BLaER1 (cell line): ENCODE results near the gene KMT2E.
"Not testable (repeated sequence)": the region's sequence is repeated elsewhere in the genome, so short reads cannot be mapped to it uniquely, and the experiment has no call there.

Source experiments
- H3K27ac ChIP-seq: shearing (Covaris generic); formaldehyde crosslinking; 2 replicates; pipeline ENCODE4 v1.8.1; 2022
- H3K27me3 ChIP-seq: shearing (Covaris generic); formaldehyde crosslinking; 2 replicates; pipeline ENCODE4 v1.8.1; 2022
- H3K36me3 ChIP-seq: shearing (Covaris generic); formaldehyde crosslinking; 2 replicates; pipeline ENCODE4 v1.8.1; 2022
- H3K4me1 ChIP-seq: shearing (Covaris generic); formaldehyde crosslinking; 2 replicates; pipeline ENCODE4 v1.8.1; 2022
- H3K4me2 ChIP-seq: shearing (Covaris generic); formaldehyde crosslinking; 2 replicates; pipeline ENCODE4 v1.8.1; 2022
- H3K4me3 ChIP-seq: shearing (Covaris generic); formaldehyde crosslinking; 2 replicates; pipeline ENCODE4 v1.8.1; 2022
- H3K9ac ChIP-seq: shearing (Covaris generic); formaldehyde crosslinking; 2 replicates; pipeline ENCODE4 v1.8.1; 2022
- H3K9me3 ChIP-seq: shearing (Covaris generic); formaldehyde crosslinking; 2 replicates; pipeline ENCODE4 v1.8.1; 2022
- H4K20me1 ChIP-seq: shearing (Covaris generic); formaldehyde crosslinking; 2 replicates; pipeline ENCODE4 v1.8.1; 2022
- Cebpa-rat ChIP-seq: shearing (Covaris generic); IDR thresholded peaks from 2 replicates; pipeline ENCODE4 v1.8.1; 2022

Gene KMT2E

GRCh38 chr7:104992306-104992705, 21.7 kb upstream of the KMT2E start:
- H3K9ac ChIP-seq = no peak overlapping the region

DNA sequence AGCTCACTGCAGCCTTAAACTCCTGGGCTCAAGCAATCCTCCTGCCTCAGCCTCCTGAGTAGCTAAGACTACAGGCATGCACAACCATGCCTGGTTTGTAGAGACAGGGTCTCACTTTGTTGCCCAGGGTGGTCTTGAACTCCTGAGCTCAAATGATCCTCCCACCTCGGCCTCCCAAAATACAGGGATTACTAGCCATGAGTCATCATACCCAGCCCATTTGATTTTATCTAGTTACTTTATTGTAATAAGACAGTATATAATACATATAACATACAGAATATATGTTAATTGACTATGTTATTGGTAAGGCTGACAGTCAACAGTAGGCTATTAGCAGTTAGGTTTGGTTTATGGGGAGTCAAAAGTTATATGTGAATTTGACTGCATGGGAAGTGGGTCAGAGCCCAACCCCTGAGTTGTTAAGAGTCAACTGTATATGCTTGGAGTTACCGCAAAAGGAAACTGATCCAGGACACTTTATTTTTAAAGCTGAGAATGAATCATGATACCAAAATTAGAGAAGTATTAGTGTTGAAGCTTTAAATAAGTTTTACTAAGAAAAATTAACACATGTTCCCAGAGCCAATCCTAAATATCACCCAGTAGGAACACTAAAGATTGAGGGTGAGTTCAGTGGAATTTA, 20.7 kb upstream of the KMT2E start:
- H3K4me1 ChIP-seq = peaks cover 8% of the 10 kb centered on the region

More at GRCh38 chr7:104992306-104992705, 21.7 kb upstream of the KMT2E start:
- Histone ChIP-seq H3K4me1 (peaks cover 8% of the 10 kb centered on the region), H3K27me3 (no peaks in the 10 kb centered on the region), H3K4me3 (no peak overlapping the region), H3K36me3 (peaks cover 64% of the 10 kb centered on the region), H3K4me2 (no peak overlapping the region), H4K20me1 (no peaks in the 10 kb centered on the region; the same call in 1 of the 2 replicates), H3K9me3 (no peaks in the 10 kb centered on the region), H3K27ac (no peak overlapping the region)
- no peak for TF ChIP-seq Cebpa-rat

DNA sequence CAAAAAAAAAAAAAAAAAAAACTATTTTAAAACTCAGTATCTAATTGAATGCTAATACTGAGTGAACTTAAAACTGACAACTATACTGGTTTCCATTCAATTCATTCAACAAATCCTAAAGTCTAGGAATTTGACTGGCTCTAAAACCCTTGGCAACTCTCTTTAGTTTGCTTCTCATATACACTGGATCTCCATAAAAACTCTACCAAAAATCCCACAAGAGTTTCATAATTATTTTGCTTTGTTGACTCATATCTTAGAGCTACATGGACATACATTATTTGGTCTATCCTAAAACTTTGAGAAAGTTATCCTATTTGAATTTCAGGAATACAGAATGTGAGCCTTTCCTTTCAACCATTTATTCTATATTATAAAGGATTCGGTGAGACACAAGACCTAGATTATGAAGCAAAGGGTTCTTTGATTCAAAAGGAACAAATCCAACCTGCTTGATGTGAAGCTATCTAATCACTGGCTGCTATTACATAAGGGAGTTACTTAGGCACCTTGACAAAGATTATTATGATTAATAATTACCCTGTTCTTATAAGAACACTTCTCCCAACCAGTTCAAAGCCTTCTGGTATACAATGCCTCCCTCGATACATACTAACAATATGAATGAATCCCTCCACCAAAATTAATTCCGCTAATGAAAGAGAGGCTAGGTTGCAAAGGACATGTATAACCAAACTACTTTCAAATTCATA, 15.8 kb upstream of the KMT2E start:
- Histone ChIP-seq H3K4me2 (no peak overlapping the region), H3K27me3 (no peaks in the 10 kb centered on the region), H3K9me3 (0 out of 2 replicates have a peak, but pooled peaks cover 11% of the 10 kb centered on the region), H3K4me1 (peaks cover 44% of the 10 kb centered on the region), H4K20me1 (no peaks in the 10 kb centered on the region; the same call in 1 of the 2 replicates), H3K4me3 (no peak overlapping the region), H3K36me3 (peaks cover 74% of the 10 kb centered on the region), H3K9ac (no peak overlapping the region), H3K27ac (no peak overlapping the region)
- TF ChIP-seq Cebpa-rat = no peak

More for the DNA sequence above, 20.7 kb upstream of the KMT2E start:
- no peak overlapping the region for H3K4me3 ChIP-seq
- no peak overlapping the region for H3K9ac ChIP-seq
- TF ChIP-seq Cebpa-rat = no peak
- no peaks in the 10 kb centered on the region for H3K27me3 ChIP-seq
- H3K36me3 ChIP-seq = peaks cover 63% of the 10 kb centered on the region
- H3K4me2 ChIP-seq = no peak overlapping the region
- H3K27ac ChIP-seq = no peak overlapping the region
- no peaks in the 10 kb centered on the region for H3K9me3 ChIP-seq
- no peaks in the 10 kb centered on the region; the same call in 1 of the 2 replicates for H4K20me1 ChIP-seq

GRCh38 chr7:105000200-105000599, 13.8 kb upstream of the KMT2E start:
- Histone ChIP-seq H3K27me3 (no peaks in the 10 kb centered on the region), H3K4me2 (peak overlapping the region; percentile 59), H4K20me1 (no peaks in the 10 kb centered on the region; the same call in 1 of the 2 replicates), H3K27ac (peak overlapping the region; percentile 32; the same call in 1 of the 2 replicates), H3K9ac (no peak overlapping the region), H3K36me3 (peaks cover 74% of the 10 kb centered on the region), H3K9me3 (peaks cover 28% of the 10 kb centered on the region), H3K4me3 (no peak overlapping the region), H3K4me1 (peaks cover 46% of the 10 kb centered on the region)
- TF ChIP-seq Cebpa-rat = no peak

DNA sequence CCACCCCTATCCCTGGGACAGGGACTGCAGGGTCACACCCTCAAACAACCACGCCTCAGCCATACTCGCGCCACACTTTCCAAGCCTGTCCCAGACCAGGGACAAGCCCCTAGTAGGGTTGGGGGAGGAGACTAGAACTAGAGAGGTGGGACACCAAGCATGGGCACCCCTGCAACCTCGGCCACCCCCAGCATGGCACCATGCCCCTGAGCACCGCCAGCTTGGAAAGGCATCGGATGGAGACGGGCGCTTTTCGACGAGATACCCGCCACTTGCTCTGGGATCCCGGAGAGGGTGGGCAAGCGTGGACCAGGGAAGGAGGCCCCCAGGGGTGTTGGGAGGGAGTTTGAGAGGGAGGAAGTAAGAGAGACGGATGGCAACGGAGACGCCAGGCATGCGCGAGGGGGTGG, 13.1 kb upstream of the KMT2E start:
- Histone ChIP-seq H3K4me3 (0 out of 2 replicates have a peak overlapping the region, but pooled peaks have one; percentile 12), H3K36me3 (peaks cover 74% of the 10 kb centered on the region), H4K20me1 (peaks cover 1% of the 10 kb centered on the region)

DNA sequence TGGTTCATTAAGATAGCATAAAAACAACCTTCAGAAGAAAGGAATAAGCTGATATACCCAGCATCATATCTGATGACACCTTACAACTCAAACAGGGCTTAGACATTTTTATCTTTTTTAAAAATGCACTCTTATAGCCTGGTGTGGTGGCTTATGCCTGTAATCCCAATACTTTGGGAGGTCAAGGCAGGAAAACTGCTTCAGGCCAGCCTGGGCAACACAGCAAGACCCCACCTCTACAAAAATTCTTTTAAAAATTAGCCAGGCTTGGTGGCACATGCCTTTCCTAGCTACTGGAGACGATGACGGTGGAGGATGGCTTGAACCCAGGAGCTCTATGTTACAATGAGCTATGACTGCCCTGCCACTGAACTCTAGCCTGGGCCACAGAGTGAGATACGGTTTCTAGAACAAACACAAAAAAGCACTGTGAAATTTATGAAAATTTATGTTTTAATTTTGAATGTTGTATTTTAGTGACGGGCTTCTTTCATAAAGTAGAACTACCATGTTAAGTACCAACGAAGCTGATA, 12.3 kb upstream of the KMT2E start:
- Histone ChIP-seq H3K4me3 (no peak overlapping the region), H3K27ac (no peak overlapping the region), H3K9ac (no peak overlapping the region), H3K27me3 (no peaks in the 10 kb centered on the region), H3K4me1 (peaks cover 55% of the 10 kb centered on the region), H3K9me3 (peaks cover 38% of the 10 kb centered on the region), H4K20me1 (peaks cover 9% of the 10 kb centered on the region), H3K36me3 (peaks cover 74% of the 10 kb centered on the region), H3K4me2 (peak overlapping the region; percentile 39)
- TF ChIP-seq Cebpa-rat = no peak

More for the DNA sequence above, 13.1 kb upstream of the KMT2E start:
- peaks cover 34% of the 10 kb centered on the region for H3K9me3 ChIP-seq
- H3K4me2 ChIP-seq = peak overlapping the region; percentile 59
- no peak for TF ChIP-seq Cebpa-rat
- H3K9ac ChIP-seq = no peak overlapping the region
- peaks cover 47% of the 10 kb centered on the region for H3K4me1 ChIP-seq
- no peaks in the 10 kb centered on the region for H3K27me3 ChIP-seq
- peak overlapping the region; percentile 43 for H3K27ac ChIP-seq

DNA sequence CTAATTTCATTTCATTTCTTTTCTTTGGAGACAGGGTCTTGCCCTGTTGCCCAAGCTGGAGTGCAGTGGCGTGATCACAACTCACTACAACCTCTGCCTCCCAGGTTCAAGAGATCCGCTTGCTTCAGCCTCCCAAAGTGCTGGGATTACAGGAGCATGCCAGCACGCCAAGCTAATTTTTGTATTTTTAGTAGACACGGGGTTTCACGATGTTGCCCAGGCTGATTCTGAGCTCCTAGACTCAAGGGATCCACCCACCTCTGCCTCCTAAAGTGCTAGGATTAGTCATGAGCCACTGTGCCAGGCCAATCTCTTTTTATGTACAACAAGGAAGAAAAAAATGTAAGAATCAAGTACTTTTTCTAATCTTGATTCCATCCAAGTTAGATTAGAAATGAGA, 10.7 kb upstream of the KMT2E start:
- Histone ChIP-seq H3K4me1 (peaks cover 71% of the 10 kb centered on the region), H3K4me3 (no peak overlapping the region), H3K4me2 (peak overlapping the region; percentile 10), H4K20me1 (peaks cover 25% of the 10 kb centered on the region), H3K36me3 (peaks cover 88% of the 10 kb centered on the region), H3K27ac (0 out of 2 replicates have a peak overlapping the region, but pooled peaks have one; percentile 1), H3K27me3 (no peaks in the 10 kb centered on the region), H3K9ac (peak overlapping the region; percentile 17; the same call in 1 of the 2 replicates), H3K9me3 (peaks cover 38% of the 10 kb centered on the region)
- TF ChIP-seq Cebpa-rat = no peak

DNA sequence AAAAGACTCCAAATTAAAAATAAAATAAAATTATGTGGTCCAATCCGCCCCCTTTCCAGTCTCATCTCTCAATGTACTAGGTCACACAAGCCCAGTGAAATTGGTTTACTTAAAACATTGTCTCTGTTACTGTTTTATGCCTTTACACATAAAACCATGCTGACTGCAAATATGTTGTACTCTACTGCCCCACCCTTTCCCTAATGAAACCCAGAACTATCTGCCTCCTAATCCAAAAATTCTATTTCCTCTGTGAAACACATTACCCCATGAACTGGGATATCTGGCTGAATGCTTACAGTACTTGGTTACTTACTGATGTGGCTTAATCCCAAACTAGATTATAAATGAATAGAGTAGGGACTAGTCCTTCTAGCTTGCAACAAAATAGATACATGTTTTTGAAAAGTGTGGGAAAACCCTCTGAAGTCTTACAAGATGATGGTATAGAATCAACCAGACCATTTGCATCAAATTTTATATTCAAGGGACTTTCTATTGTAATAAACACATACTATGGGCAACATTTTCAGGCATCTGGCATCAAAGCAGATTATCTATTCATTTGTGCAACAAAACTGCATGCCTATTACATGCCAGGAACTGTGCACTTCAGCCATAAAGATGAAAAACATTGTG, 10.0 kb upstream of the KMT2E start:
- Histone ChIP-seq H3K27ac (0 out of 2 replicates have a peak overlapping the region, but pooled peaks have one; percentile 1), H3K4me3 (no peak overlapping the region), H3K9me3 (peaks cover 38% of the 10 kb centered on the region), H4K20me1 (peaks cover 31% of the 10 kb centered on the region), H3K36me3 (peaks cover 88% of the 10 kb centered on the region), H3K4me1 (peaks cover 78% of the 10 kb centered on the region), H3K4me2 (peak overlapping the region; percentile 10; the same call in 1 of the 2 replicates), H3K27me3 (no peaks in the 10 kb centered on the region), H3K9ac (no peak overlapping the region)
- no peak for TF ChIP-seq Cebpa-rat

DNA sequence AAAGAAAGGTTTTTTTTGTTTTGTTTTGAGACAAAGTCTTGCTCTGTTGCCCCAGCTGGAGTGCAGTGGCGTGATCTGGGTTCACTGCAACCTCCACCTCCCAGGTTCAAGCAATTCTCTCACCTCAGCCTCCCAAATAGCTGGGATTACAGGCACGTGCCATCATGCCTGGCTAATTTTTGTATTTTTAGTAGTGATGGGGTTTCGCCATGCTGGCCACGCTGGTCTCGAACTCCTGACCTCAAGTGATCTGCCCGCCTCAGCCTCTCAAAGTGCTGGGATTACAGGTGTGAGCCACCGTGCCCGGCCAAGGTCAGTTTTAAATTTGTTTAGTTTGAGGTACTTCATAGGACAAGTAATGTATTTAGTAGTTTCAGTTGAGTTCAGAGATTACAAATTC, 9.0 kb upstream of the KMT2E start:
- Histone ChIP-seq H3K9me3 (peaks cover 38% of the 10 kb centered on the region), H3K36me3 (peaks cover 85% of the 10 kb centered on the region), H4K20me1 (peaks cover 34% of the 10 kb centered on the region), H3K4me1 (peaks cover 82% of the 10 kb centered on the region)
- not testable (repeated sequence) for H3K9ac ChIP-seq, H3K4me2 ChIP-seq, H3K27me3 ChIP-seq, H3K27ac ChIP-seq, H3K4me3 ChIP-seq

DNA sequence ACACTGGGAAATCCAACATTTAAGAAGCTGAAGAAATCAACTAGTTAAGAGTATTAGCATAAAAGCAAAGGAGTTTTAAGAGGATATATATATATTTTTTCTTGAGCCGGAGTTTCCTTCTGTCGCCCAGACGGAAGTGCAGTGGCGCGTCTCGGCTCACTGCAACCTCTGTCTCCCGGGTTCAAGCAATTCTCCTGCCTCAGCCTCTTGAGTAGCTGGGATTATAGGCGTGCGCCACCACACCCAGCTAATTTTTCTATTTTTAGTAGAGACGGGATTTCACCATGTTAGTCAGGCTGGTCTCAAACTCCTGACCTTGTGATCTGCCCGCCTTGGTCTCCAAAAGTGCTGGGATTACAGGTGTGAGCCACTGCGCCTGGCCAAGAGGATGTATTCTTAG, 8.5 kb upstream of the KMT2E start:
- peaks cover 80% of the 10 kb centered on the region for H3K36me3 ChIP-seq
- H3K9ac ChIP-seq, H3K4me3 ChIP-seq, H3K27me3 ChIP-seq, H3K4me2 ChIP-seq, H3K27ac ChIP-seq: not testable (repeated sequence)
- peaks cover 82% of the 10 kb centered on the region for H3K4me1 ChIP-seq
- H4K20me1 ChIP-seq = peaks cover 34% of the 10 kb centered on the region
- H3K9me3 ChIP-seq = peaks cover 38% of the 10 kb centered on the region
